Panc1 (cell line): Measurements from ENCODE around the gene ACKR2.

Source experiments
- POLR2AphosphoS5 ChIP-seq: IDR thresholded peaks from 2 replicates; pipeline ENCODE4 v1.6.1; 2012; ENCODE audit warnings: mild to moderate bottlenecking, low read depth, low read length, moderate library complexity
- TF ChIP-seq, protein P1 (sequence below): fragments of 450-650 bp; IDR thresholded peaks from 2 replicates; pipeline ENCODE4 v1.5.1; 2017; ENCODE audit warnings: mild to moderate bottlenecking

- TF ChIP-seq, protein P1, sequence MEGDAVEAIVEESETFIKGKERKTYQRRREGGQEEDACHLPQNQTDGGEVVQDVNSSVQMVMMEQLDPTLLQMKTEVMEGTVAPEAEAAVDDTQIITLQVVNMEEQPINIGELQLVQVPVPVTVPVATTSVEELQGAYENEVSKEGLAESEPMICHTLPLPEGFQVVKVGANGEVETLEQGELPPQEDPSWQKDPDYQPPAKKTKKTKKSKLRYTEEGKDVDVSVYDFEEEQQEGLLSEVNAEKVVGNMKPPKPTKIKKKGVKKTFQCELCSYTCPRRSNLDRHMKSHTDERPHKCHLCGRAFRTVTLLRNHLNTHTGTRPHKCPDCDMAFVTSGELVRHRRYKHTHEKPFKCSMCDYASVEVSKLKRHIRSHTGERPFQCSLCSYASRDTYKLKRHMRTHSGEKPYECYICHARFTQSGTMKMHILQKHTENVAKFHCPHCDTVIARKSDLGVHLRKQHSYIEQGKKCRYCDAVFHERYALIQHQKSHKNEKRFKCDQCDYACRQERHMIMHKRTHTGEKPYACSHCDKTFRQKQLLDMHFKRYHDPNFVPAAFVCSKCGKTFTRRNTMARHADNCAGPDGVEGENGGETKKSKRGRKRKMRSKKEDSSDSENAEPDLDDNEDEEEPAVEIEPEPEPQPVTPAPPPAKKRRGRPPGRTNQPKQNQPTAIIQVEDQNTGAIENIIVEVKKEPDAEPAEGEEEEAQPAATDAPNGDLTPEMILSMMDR: no peak
- TF ChIP-seq POLR2AphosphoS5: no peak
Measured at GRCh38 chr3:42801784-42802183, 7.5 kb upstream of the ACKR2 start.
